ENCODE data around the gene PALM3. TPM values are rescaled to one million over a fixed set of nuclear protein-coding genes. Genes with fewer than 3 reads are reported as not detected.

The PALM3 gene
- total RNA-seq, 1 experiment from 2014 or later, result 3.3 TPM

DNA sequence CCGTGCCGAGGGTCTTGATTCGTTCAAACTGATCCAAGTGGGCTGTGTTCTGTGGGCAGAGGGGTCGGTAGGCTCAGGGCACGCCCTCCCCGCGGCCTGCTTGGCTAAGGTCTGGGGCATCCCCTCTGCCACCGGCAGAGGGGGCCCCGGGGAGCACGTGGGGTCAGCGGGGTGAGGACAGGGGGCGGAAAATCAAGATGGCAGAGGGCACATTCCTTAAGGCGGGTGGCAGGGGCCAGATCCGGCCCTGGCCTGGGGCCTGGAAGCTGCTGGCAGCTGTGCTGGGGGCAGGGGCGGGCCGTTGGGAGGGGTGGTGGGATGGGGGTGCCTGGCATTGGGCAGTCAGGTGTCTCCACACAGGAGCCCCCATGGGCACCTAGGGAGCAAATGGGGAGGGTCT, 45.0 kb upstream of the PALM3 start:
- no peak for TF ChIP-seq SIN3A (IDR thresholded peaks at IDR 0.05; ENCODE audit: low read depth)
- TF ChIP-seq ELF1 (IDR thresholded peaks at IDR 0.05; ENCODE audit: borderline replicate concordance, low read depth), result no peak
- no peak for TF ChIP-seq CEBPB (IDR thresholded peaks at IDR 0.05; ENCODE audit: low read depth)
- no peak for TF ChIP-seq POLR2A (IDR thresholded peaks at IDR 0.05; ENCODE audit: borderline replicate concordance, extremely low read depth, insufficient read depth, insufficient read length)
- intact Hi-C loops (cut with micrococcal nuclease), result no loop called here
- DNase-seq (ENCODE audit: low read depth, low spot score) (no peak), ATAC-seq (no peak)
- Histone ChIP-seq H3K9me2 (ENCODE audit: insufficient read depth) (no peaks in the 10 kb centered on the region), H3K9me3 (ENCODE audit: control insufficient read depth in 1 of 2, insufficient read depth in 1 of 2, low read depth in 1 of 2, low read length in 2 of 2) (no peaks in the 10 kb centered on the region), H3K4me1 (ENCODE audit: control insufficient read depth in 1 of 2, insufficient read depth in 2 of 2, low read length in 2 of 2) (0 out of 4 replicates have a peak, but pooled peaks cover 0 to 4% of the 10 kb centered on the region in 2 experiments), H3K4me2 (ENCODE audit: low read length) (no peak overlapping the region), H3K79me2 (ENCODE audit: insufficient read depth, low read length) (no peaks in the 10 kb centered on the region; the same call in 1 of the 2 replicates), H3K9ac (ENCODE audit: low read length) (no peak overlapping the region), H3K27me3 (ENCODE audit: insufficient read depth, low read length) (no peaks in the 10 kb centered on the region), H3K27ac (ENCODE audit: low read depth, low read length) (no peak overlapping the region), H3K4me3 (replicated peaks in 1 of 2; ENCODE audit: low read depth in 1 of 2, low read length in 2 of 2) (no peak overlapping the region), H2AFZ (ENCODE audit: low read depth, low read length, poor library complexity, severe bottlenecking) (no peak overlapping the region), H3K36me3 (ENCODE audit: control insufficient read depth in 1 of 2, insufficient read depth in 2 of 2, low read length in 2 of 2) (peaks cover 2 to 5% of the 10 kb centered on the region in 2 experiments; a peak in 3 of 4 replicates), H4K20me1 (ENCODE audit: insufficient read depth) (no peaks in the 10 kb centered on the region)
- POLR2A ChIA-PET, result no interaction called here
- RAD21 ChIA-PET (ENCODE audit: low non-redundant PET in 1 of 2, low total read pairs in 2 of 2, uncharacterized antibody in 2 of 2, unreplicated experiment in 2 of 2), result no interaction called here
- no TSS peak for BruUV-seq (replicated peaks)
- CTCF ChIA-PET, result no interaction called here

DNA sequence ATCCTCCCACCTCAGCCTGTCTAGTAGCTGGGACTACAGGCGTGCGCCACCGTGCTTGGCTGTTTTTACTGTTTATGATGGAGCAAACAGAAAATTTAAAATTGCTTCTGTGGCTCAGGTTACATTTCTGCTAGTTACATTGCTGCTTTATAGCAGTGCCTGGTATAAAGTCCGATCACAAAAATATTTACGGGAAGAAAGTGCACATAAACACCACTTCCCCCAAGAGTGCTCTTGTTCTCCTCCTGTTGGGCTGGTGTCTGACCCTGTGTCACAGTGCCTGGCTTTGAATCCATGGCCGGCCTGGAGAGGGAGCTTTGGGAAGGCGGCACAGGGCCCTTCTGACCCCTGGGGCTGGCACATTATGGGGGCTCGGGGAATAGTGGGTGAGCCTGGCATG, 43.8 kb upstream of the PALM3 start:
- H3K36me3 ChIP-seq (ENCODE audit: control insufficient read depth in 1 of 2, insufficient read depth in 2 of 2, low read length in 2 of 2), result peaks cover 2 to 10% of the 10 kb centered on the region in 2 experiments; a peak in 3 of 4 replicates
- no peak overlapping the region for H2AFZ ChIP-seq (ENCODE audit: low read depth, low read length, poor library complexity, severe bottlenecking)
- no peak overlapping the region for H3K4me2 ChIP-seq (ENCODE audit: low read length)
- BruUV-seq (replicated peaks), result no TSS peak
- no peaks in the 10 kb centered on the region for H3K27me3 ChIP-seq (ENCODE audit: insufficient read depth, low read length)
- ATAC-seq (no peak), DNase-seq (ENCODE audit: low read depth, low spot score) (no peak)
- ChIA-PET CTCF (no interaction called here), RAD21 (ENCODE audit: low non-redundant PET in 1 of 2, low total read pairs in 2 of 2, uncharacterized antibody in 2 of 2, unreplicated experiment in 2 of 2) (no interaction called here), POLR2A (no interaction called here)
- no peak overlapping the region for H3K27ac ChIP-seq (ENCODE audit: low read depth, low read length)
- no peak overlapping the region for H3K9ac ChIP-seq (ENCODE audit: low read length)
- H3K4me3 ChIP-seq (replicated peaks in 1 of 2; ENCODE audit: low read depth in 1 of 2, low read length in 2 of 2), result no peak overlapping the region
- no peaks in the 10 kb centered on the region for H3K79me2 ChIP-seq (ENCODE audit: insufficient read depth, low read length)
- TF ChIP-seq JUND (IDR thresholded peaks at IDR 0.05), result no peak
- no peak for TF ChIP-seq CBX3 (IDR thresholded peaks at IDR 0.05; ENCODE audit: low read depth)
- no peak for TF ChIP-seq RAD21 (IDR thresholded peaks at IDR 0.05; ENCODE audit: low read depth)
- TF ChIP-seq TCF7L2 (IDR thresholded peaks at IDR 0.05; ENCODE audit: borderline replicate concordance, extremely low read depth, insufficient read depth, insufficient read length), result no peak
- no peak for TF ChIP-seq POLR2AphosphoS5 (IDR thresholded peaks at IDR 0.05; ENCODE audit: low read depth, low read length)
- no peak for TF ChIP-seq POLR2A (IDR thresholded peaks at IDR 0.05; ENCODE audit: borderline replicate concordance, extremely low read depth, insufficient read depth, insufficient read length)
- no peak for TF ChIP-seq SIN3A (IDR thresholded peaks at IDR 0.05; ENCODE audit: low read depth)
- no peak for TF ChIP-seq EZH2phosphoT487 (IDR thresholded peaks at IDR 0.05; ENCODE audit: borderline replicate concordance)
- no peaks in the 10 kb centered on the region for H4K20me1 ChIP-seq (ENCODE audit: insufficient read depth)
- no peaks in the 10 kb centered on the region for H3K9me2 ChIP-seq (ENCODE audit: insufficient read depth)
- 0 out of 4 replicates have a peak, but pooled peaks cover 0 to 4% of the 10 kb centered on the region in 2 experiments for H3K4me1 ChIP-seq (ENCODE audit: control insufficient read depth in 1 of 2, insufficient read depth in 2 of 2, low read length in 2 of 2)
- no peaks in the 10 kb centered on the region for H3K9me3 ChIP-seq (ENCODE audit: control insufficient read depth in 1 of 2, insufficient read depth in 1 of 2, low read depth in 1 of 2, low read length in 2 of 2)
- intact Hi-C loops (cut with micrococcal nuclease), result no loop called here

Measured in HCT116 (cell line).